GM12873 (cell line): ENCODE measurements around the gene IMMP2L.

Experiments
- TF ChIP-seq, protein P1 (sequence below): IDR thresholded peaks from 2 replicates; pipeline ENCODE4 v1.5.1; 2012; ENCODE audit warnings: low read depth, mild to moderate bottlenecking, moderate library complexity, low read length, control low read depth; ENCODE audit not compliant: insufficient read depth; ENCODE audit errors: missing control alignments

Gene IMMP2L

GRCh38 chr7:111381590-111381989, 180.7 kb downstream of the IMMP2L start:
- TF ChIP-seq, protein P1, sequence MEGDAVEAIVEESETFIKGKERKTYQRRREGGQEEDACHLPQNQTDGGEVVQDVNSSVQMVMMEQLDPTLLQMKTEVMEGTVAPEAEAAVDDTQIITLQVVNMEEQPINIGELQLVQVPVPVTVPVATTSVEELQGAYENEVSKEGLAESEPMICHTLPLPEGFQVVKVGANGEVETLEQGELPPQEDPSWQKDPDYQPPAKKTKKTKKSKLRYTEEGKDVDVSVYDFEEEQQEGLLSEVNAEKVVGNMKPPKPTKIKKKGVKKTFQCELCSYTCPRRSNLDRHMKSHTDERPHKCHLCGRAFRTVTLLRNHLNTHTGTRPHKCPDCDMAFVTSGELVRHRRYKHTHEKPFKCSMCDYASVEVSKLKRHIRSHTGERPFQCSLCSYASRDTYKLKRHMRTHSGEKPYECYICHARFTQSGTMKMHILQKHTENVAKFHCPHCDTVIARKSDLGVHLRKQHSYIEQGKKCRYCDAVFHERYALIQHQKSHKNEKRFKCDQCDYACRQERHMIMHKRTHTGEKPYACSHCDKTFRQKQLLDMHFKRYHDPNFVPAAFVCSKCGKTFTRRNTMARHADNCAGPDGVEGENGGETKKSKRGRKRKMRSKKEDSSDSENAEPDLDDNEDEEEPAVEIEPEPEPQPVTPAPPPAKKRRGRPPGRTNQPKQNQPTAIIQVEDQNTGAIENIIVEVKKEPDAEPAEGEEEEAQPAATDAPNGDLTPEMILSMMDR: no peak

GRCh38 chr7:111380945-111381344, 181.3 kb downstream of the IMMP2L start:
- TF ChIP-seq, protein P1: no peak

GRCh38 chr7:111374027-111374426, 188.3 kb downstream of the IMMP2L start:
- TF ChIP-seq, protein P1: no peak

GRCh38 chr7:111371437-111371836, 190.9 kb downstream of the IMMP2L start:
- TF ChIP-seq, protein P1: no peak

DNA sequence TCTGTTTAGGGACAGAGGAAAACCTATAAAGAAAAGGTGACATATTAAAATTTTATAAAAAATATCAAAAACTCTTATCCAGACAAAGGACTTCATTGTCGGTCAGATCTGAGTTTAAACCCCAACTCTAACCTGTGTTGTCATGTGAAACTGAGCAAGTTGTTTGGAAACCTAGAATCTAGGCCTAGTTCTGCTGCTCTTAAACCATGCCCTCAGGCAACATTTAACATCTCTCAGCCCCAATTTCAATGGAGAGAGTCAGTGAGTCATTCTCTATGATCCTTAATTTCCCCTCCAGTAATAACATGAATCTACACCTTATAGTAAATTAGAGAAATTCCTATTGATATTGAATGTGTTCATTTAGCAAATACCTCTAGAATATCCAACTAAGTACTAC, 192.3 kb downstream of the IMMP2L start:
- TF ChIP-seq, protein P1: no peak

DNA sequence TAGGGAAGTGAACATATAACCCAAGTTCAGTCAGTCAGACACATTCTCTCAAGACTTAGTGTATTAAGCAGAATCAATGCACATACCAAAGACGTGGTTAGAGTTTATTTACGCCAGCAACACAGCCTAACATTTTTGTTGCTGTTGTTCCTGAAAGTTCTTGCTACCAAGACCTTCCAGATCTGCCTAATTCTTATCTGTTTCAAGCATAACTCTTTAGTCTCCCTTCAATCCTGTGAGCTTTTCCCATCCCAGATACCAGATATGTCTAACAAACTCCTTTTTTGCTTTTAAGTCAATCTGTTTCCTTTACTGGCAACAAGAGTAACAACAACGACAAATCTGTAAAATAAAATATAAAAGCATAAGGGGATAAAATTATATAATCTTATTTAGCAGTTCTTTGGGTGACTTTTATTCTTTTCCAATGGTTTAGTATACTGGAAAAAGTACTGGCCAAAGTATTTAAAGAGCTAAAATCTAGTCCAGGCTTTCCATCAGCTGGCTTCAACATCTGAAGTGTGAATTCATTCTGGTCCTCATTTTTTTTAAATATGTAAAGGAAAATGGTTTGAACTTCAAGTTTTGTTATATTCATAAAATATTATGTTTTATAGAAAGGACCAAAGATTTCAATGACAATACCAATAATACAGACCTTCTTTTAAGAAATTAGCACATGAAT, 193.8 kb downstream of the IMMP2L start:
- TF ChIP-seq, protein P1: no peak

- TF ChIP-seq, protein P1: no peak
Observed at GRCh38 chr7:111364413-111364812, 197.9 kb downstream of the IMMP2L start.

GRCh38 chr7:111363099-111363498, 199.2 kb downstream of the IMMP2L start:
- TF ChIP-seq, protein P1: no peak
